Peyer's patch (tissue), 4 donors: ENCODE measurements around the gene PDZD7. TPM values are rescaled to one million over a fixed set of nuclear protein-coding genes. Genes with fewer than 3 reads are reported as not detected.

Source experiments
- DNase-seq, 3 donors: peaks; one replicate each; pipeline ENCODE4 v3.0.0-alpha.2; 2017 to 2019
- H3K27ac ChIP-seq, 4 donors: fragments of 200-600 bp; sonication (generic); one replicate each; pipeline ENCODE4 v1.5.1; 2016 to 2019
- H3K27me3 ChIP-seq, 2 donors: fragments of 200-600 bp; sonication (generic); one replicate each; pipeline ENCODE4 v1.5.1; 2019
- H3K36me3 ChIP-seq, 3 donors: fragments of 200-600 bp; sonication (generic); one replicate each; pipeline ENCODE4 v1.5.1; 2016 to 2019
- H3K4me1 ChIP-seq, 4 donors: fragments of 200-600 bp; sonication (generic); one replicate each; pipeline ENCODE4 v1.5.1; 2016 to 2019
- H3K4me3 ChIP-seq, 4 donors: fragments of 200-600 bp; sonication (generic); 1 replicate in 3 of 4; 2 replicates in 1 of 4; pipeline ENCODE4 v1.5.1; 2016 to 2019; ENCODE audit warnings: mild to moderate bottlenecking in 1 of 4
- H3K9me3 ChIP-seq, 4 donors: fragments of 200-600 bp; sonication (generic); one replicate each; pipeline ENCODE4 v1.5.1; 2016 to 2019; ENCODE audit warnings: mild to moderate bottlenecking in 1 of 4
- CTCF ChIP-seq, 6 experiments: fragments of 450-650 bp in 4 of 6; fragments of 200-600 bp in 2 of 6; sonication (generic) in 1 of 6; IDR thresholded peaks; one replicate each; pipeline ENCODE4 v1.5.1; 2017 to 2019; ENCODE audit warnings: antibody characterized with exemption in 6 of 6, mild to moderate bottlenecking in 3 of 6, moderate library complexity in 1 of 6
- POLR2A ChIP-seq, 2 donors: fragments of 450-650 bp; IDR thresholded peaks; one replicate each; pipeline ENCODE4 v1.5.1; 2017; ENCODE audit warnings: antibody characterized with exemption in 2 of 2, mild to moderate bottlenecking in 2 of 2, moderate library complexity in 2 of 2
- total RNA-seq, 4 donors: library from RNA; depleted of rRNA; stranded (reverse); fragments of >200 nt; gene quantifications; one replicate each; pipeline ENCODE4 v1.1.0, GENCODE V29; 2016

The PDZD7 gene
- total RNA-seq, 4 donors from 2014 or later: 0.83 to 58.7 (median 51.3) TPM

GRCh38 chr10:100987685-100988049 is 43.3 kb downstream of the PDZD7 start:
- DNase-seq: no peak
- H3K36me3 ChIP-seq: peaks cover 0 to 22% (median 0%) of the 10 kb centered on the region in 3 donors
- no peaks in the 10 kb centered on the region for H3K27me3 ChIP-seq
- peak overlapping the region; percentile 87 to 92 (median 91) for H3K4me3 ChIP-seq
- no peak for TF ChIP-seq CTCF (IDR thresholded peaks at IDR 0.05)
- no peak for TF ChIP-seq POLR2A (IDR thresholded peaks at IDR 0.05)
- H3K27ac ChIP-seq: peak overlapping the region; percentile 71 to 92 (median 82)
- H3K4me1 ChIP-seq: peaks cover 0 to 24% (median 16%) of the 10 kb centered on the region in 4 donors
- H3K9me3 ChIP-seq: no peaks in the 10 kb centered on the region

GRCh38 chr10:100986952-100987684 is 43.8 kb downstream of the PDZD7 start, which contains the start of the genes MRPL43 and TWNK:
TSS of gene MRPL43 (minus strand) at chr10:100987497. CDS start at chr10:100987443, 54 bp downstream.
TSS of gene TWNK (plus strand) at chr10:100987543. CDS start at chr10:100988211, 668 bp downstream.
- Histone ChIP-seq H3K27me3 (no peaks in the 10 kb centered on the region), H3K27ac (peak within 1 kb of the TSS; percentile 71 to 92 (median 82)), H3K4me3 (peak within 1 kb of the TSS; percentile 87 to 92 (median 91)), H3K4me1 (peaks cover 0 to 24% (median 16%) of the 10 kb centered on the region in 4 donors), H3K9me3 (no peaks in the 10 kb centered on the region), H3K36me3 (peaks cover 0 to 25% (median 0%) of the 10 kb centered on the region in 3 donors)
- TF ChIP-seq CTCF (IDR thresholded peaks at IDR 0.05): no peak
- peak; percentile 34 to 47 for TF ChIP-seq POLR2A (IDR thresholded peaks at IDR 0.05)
- DNase-seq: peak; percentile 82 to 93 (median 90)

GRCh38 chr10:100986623-100986951 is 44.3 kb downstream of the PDZD7 start:
- H3K27me3 ChIP-seq: no peaks in the 10 kb centered on the region
- H3K4me3 ChIP-seq: peak overlapping the region; percentile 87 to 92 (median 91)
- DNase-seq: peak in 1 of 3 donors; percentile 57
- no peaks in the 10 kb centered on the region for H3K9me3 ChIP-seq
- TF ChIP-seq POLR2A (IDR thresholded peaks at IDR 0.05) (peak in 1 of 2 donors; percentile 4), CTCF (IDR thresholded peaks at IDR 0.05) (no peak)
- peak overlapping the region in 3 of 4 donors; percentile 80 to 92 (median 84) for H3K27ac ChIP-seq
- H3K4me1 ChIP-seq: peaks cover 0 to 24% (median 16%) of the 10 kb centered on the region in 4 donors
- peaks cover 0 to 25% (median 0%) of the 10 kb centered on the region in 3 donors for H3K36me3 ChIP-seq

GRCh38 chr10:100985336-100985735 is 45.6 kb downstream of the PDZD7 start:
- Histone ChIP-seq H3K9me3 (no peaks in the 10 kb centered on the region), H3K4me3 (no peak overlapping the region), H3K27me3 (no peaks in the 10 kb centered on the region), H3K36me3 (peaks cover 0 to 26% (median 0%) of the 10 kb centered on the region in 3 donors), H3K4me1 (peaks cover 0 to 24% (median 16%) of the 10 kb centered on the region in 4 donors), H3K27ac (no peak overlapping the region)
- peak in 1 of 3 donors; percentile 16 for DNase-seq
- TF ChIP-seq POLR2A (IDR thresholded peaks at IDR 0.05) (no peak), CTCF (IDR thresholded peaks at IDR 0.05) (no peak)

GRCh38 chr10:100984672-100985177 is 46.2 kb downstream of the PDZD7 start:
- Histone ChIP-seq H3K4me1 (peaks cover 0 to 24% (median 16%) of the 10 kb centered on the region in 4 donors), H3K36me3 (peaks cover 0 to 32% (median 0%) of the 10 kb centered on the region in 3 donors), H3K27ac (no peak overlapping the region), H3K9me3 (no peaks in the 10 kb centered on the region), H3K27me3 (no peaks in the 10 kb centered on the region), H3K4me3 (no peak overlapping the region)
- TF ChIP-seq POLR2A (IDR thresholded peaks at IDR 0.05): peak in 1 of 2 donors; percentile 1
- TF ChIP-seq CTCF (IDR thresholded peaks at IDR 0.05): no peak
- DNase-seq: peak in 2 of 3 donors; percentile 37 to 43
